NCI-H2196 treated with DMSO at 0.1 percent for 48 hours (cell line): ENCODE data around the gene MOCS1.

Source experiments
- DNase-seq: peaks from one replicate; lab custom pipeline; 2025; ENCODE audit not compliant: unreplicated experiment; lab: John Stamatoyannopoulos, UW

The MOCS1 gene

GRCh38 chr6:39904946-39905639, 29.2 kb downstream of the MOCS1 start:
- DNase-seq: no peak

GRCh38 chr6:39903656-39904055, 30.6 kb downstream of the MOCS1 start:
- no peak for DNase-seq

DNA sequence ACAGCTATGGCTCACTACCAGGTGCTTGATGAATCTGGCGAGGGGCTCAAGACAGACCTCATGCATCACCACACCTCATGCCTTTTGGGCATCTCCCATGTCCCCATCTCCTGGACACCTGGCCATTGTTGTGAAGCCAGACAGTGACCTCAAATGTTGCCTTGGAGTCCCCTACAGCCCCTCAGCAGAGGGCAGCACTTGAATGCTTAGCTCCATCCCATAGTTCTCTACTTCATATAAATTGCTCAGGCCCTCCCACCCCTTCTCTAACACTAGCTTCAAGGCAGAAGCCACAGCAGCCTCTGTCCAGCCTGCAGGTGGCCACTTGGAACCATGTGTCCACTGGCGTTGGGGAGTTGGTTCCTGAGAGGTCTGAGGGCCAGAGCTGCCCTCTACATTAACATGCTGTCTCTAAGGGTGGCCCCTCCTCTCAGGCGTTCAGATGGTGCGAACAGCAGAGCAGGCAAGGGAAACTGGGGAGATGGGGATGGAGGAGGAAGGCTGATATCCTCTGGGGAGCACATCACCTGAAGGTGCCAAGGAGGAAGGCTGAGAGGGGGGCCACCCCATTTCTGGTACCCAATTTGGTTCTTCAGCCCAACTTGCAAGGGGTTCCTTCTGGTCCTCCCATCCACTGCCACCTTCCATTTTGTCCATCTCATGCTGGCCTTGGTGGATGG, 31.3 kb downstream of the MOCS1 start:
- no peak for DNase-seq

DNA sequence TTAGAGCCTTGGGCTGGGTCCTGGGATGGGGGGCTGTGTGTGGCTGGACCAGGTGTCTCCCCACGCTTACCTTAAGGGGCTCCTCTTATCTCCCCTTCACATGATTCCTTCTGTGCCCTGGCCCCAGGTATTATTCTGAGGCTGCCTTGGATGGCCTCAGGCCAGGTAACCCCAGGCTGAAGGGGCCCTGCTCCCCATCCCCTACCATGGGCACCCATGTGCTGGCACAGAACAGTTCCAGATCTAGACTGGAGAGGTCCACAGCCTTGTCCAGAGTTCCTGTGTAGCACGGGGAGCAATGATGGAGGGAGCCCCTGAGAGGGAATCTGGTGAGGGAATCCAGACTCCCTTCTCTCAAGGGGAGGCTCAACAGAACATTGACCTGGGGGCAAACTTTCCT, 32.1 kb downstream of the MOCS1 start:
- DNase-seq: no peak

GRCh38 chr6:39901670-39902069, 32.6 kb downstream of the MOCS1 start:
- DNase-seq: no peak

- no peak for DNase-seq
Measured at GRCh38 chr6:39901116-39901655, 33.1 kb downstream of the MOCS1 start.

DNA sequence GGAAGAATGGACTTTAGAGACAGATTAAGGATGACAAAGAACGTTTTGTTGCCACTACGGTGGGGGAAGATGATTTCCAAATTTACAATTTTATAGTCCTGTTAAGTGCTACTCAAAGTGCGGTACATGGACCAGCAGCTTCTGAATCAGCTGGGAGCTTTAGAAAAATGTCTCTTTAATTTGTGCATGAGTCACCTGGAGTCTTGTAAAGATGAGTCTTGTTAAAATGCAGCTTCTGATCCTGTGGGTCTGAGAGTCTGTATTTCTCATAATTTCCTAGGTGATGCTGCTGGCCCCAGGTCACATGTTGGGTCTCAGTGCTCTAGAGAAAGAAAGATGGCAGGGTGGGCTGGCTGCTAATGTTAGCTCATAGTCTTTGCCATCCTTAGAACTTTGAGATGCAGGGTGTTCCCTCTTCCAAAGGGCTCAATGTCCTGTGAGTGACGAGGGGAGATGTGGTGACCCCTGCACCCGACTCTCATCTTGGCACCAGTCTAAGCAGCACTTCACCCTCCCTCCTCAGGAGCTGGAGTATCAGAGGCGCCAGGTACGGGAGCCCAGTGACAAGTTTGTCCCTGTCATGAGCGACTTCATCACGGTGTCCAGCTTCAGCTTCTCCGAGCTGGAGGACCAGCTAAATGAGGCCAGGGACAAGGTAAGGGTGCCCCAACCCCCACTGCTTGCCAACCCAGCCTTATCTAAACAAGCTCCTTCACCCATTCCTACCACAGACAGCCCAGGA, 34.5 kb downstream of the MOCS1 start:
- no peak for DNase-seq

DNA sequence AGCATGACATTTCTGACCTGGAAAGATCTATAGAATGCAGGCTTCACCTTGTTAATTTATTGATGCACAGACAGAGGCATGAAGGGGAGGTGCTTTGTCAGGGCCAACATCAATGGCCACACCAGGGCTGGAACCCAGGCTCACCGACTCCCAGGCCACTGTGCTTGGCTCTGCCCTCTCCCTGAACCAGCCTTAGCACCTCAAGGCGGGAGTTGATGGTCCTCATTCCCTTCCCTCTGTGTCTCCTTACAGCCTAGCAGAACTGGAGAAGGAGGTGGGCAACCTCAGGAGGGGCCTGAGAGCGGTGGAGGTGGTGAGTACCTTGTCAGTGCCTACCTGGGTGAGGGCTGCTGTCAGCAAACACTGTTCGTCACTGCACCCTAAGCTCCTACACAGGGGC, 35.6 kb downstream of the MOCS1 start:
- no peak for DNase-seq

- no peak for DNase-seq
Measured at GRCh38 chr6:39897698-39898097, 36.6 kb downstream of the MOCS1 start.

- DNase-seq: no peak
Measured at GRCh38 chr6:39896701-39897100, 37.6 kb downstream of the MOCS1 start.

GRCh38 chr6:39893286-39893685, 41.0 kb downstream of the MOCS1 start:
- DNase-seq: no peak

DNA sequence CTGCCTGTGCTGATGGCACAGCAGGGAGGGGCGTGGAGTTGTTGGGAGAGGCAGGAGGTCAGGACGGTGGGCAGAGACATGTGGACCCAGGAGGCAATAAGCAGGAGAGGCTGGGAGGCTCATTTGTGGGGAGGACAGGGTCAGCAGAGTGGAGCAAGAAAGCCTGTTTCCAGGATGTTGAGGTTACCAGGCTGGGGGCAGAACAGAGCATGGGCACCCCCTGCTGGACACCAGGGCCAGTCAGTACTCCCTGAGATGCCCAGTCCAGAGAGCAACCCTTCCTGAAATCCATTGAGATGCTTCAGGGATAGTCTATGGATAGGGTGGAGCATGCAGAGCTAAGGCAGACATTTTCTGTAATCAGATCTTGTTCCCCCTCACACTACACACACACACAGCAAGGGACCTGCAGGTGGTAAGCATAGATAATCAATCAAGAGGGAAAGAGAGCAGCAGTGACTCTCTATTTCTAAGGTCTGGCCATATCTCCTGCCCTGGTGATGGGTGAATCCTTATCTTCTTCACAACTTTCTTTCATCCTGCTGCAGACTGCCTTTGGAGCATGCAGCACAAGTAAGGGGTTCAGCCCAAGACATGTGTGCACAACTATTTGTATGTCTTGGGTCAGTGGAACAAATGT, 41.7 kb downstream of the MOCS1 start:
- peak; percentile 34 for DNase-seq

DNA sequence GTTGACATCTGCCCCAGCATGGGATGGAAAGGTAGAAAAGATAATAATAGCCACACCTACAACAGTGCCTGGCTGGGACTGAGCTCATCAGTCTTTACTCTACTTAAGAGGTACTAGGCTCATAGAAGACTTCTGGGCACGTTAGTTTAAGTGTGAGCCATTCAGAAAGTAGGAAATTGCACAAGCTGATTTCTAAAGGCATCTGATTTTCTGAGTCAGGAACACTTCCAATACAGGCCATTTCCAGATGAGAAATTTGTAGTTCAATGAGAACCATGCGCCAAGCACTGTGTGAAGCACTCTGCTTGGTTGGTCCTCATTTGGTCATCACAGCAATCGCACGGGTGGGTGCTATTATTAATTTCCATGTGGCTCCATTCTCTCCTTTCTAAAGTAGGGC, 42.3 kb downstream of the MOCS1 start:
- no peak for DNase-seq

DNA sequence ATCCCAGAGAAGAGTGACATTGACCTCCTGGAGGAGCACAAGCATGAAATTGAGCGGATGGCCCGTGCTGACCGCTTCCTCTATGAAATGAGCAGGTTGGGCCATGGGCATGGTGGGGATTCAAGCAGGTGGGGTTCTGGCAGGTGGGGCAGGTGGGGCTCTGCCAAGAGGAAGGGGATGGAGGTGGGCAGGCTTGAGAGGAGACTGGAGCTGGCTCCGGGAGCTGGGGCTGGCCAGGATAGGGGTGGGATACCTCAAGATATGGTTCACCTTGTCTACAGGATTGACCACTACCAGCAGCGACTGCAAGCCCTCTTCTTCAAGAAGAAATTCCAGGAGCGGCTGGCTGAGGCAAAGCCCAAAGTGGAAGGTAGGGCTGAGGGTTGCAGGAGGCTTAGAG, 42.9 kb downstream of the MOCS1 start:
- no peak for DNase-seq

- no peak for DNase-seq
Measured at GRCh38 chr6:39889229-39889628, 45.0 kb downstream of the MOCS1 start.

- no peak for DNase-seq
Measured at GRCh38 chr6:39887692-39888450, 46.4 kb downstream of the MOCS1 start.

- DNase-seq: no peak
Measured at GRCh38 chr6:39886871-39887270, 47.4 kb downstream of the MOCS1 start.

DNA sequence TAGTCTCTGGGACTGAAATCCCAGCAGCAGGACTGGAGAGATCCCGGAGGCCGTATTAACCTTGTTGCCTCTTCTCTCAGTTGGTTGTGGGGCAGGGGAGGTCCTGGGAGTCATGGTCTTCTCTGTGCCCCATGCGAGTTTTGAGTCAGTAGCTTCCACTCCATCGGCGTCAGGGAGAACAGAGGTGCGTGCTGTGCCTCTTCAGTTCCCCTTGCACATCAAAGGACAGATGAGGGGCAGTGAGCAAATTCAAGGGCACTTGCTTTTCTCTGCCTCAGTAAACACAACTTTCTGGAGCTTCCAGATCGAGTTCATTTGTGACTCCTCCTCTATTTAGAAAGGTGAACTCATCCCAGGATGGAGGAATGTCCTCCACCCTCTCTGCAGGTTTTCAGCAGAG, 48.6 kb downstream of the MOCS1 start:
- DNase-seq: no peak

GRCh38 chr6:39884696-39885095, 49.6 kb downstream of the MOCS1 start:
- DNase-seq: no peak

- DNase-seq: no peak
Measured at GRCh38 chr6:39882531-39882899, 51.7 kb downstream of the MOCS1 start.
